Activated CD8-positive, alpha-beta memory T cell treated with anti-CD3 and anti-CD28 coated beads, Interleukin-2, amount 50 U/mL, for 48 hours (primary cell): ENCODE results near the gene KRT35.

ENCODE experiments used
- DNase-seq: peaks from one replicate; pipeline ENCODE4 v3.0.0-alpha.2; 2020

KRT35 gene

DNA sequence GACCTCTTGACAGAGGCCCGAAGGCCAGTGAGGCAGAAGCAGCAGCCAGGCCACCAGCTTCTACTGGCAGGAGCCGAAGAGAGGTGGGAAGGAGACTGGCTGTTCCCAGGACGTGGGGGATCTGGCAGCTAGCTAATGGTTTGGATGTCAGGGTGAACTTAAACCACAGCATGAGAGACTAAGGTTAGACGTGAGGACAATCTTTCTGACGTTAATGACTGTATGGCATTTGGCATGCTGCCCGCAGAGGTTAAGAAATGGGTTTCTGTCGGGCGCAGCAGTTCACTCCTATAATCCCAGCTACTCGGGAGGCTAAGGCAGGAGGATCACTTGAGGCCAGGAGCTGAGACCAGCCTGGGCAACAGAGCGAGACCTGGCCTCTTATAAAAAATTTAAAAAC lies 30.8 kb upstream of the KRT35 start:
- no peak for DNase-seq

DNA sequence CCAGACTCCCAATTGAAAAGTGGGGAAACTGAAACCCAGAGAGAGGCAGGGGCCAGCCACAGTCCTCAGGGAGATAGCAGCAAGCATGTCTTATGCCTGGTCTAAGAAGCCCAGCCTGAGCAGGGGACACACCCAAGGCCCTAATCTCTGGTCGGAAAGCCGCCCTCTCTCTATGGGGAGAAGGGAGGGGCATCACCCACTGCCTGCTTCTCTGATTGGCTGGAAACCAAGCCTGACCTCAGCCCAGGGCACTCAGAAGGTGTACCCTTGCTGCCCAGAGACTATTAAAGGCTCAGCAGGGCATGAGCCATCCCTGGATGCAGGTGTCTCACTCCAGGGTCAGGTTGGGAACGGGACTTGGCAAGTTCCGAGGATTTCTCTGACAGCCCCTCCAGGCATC lies 30.2 kb upstream of the KRT35 start:
- DNase-seq, result no peak

DNA sequence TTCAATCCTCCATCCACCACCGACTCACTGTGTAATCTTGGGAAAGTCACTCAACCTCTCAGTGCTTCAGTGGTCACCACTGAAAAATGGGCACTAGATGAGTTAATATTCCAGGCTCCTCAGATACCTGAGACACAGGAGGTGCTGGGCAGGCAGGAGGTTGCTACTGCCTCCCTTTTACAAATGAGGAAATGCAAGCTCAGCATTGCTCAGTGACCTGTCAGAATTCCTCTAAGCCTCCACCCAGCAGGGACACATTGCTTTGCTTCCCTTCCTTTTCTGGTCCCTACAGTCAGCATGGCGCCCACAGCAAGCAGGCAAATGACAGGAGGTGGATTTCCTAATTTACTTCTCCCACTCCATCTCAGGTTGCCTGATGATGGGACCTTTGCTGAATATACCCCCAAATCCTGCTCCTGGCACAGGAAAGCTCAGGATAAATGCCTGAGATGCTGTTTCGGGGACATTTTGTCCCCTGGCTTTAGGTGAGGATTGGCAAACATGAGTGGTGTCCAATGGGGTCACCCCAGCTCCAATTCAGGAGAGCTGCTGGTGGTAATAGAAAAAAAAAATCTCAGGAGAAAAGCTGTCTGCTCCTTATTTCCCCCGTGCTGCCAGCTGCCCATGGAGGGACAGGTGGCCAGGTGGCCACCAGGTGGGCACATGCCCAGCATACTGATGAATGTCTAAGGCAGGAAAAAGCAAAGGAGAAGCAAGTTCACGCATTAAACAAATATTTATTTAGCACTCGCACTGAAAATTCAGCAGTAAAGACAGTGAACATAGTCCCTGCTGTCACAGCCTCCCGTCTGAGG lies 29.5 kb upstream of the KRT35 start:
- no peak for DNase-seq

DNA sequence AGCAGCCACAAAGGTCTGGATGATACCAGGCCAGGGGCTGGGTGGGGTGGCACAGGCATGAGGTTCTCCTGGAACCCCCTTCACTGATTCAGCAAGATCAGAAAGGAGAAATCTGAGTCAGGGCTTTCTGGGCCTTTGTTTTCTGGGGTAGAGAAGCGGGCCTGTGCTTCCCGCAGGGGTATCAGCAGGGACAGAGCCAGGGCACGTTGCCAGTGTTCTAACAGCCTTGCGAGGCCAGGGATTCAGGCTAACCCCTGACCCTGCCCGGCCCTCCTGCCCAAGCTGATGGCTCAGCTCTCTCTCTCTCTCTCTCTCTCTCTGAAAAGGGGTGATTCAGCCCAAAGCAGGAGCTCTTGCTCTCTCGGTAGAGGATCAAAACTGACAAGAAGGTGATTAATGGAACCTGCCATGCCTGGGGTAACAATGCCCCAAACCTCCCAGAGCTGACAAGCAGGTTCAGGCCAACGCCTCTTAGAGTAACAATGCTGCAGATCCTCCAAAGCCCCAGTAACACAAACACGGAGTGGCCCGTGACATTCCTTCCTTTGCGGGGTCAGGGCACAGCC lies 26.4 kb upstream of the KRT35 start:
- no peak for DNase-seq

DNA sequence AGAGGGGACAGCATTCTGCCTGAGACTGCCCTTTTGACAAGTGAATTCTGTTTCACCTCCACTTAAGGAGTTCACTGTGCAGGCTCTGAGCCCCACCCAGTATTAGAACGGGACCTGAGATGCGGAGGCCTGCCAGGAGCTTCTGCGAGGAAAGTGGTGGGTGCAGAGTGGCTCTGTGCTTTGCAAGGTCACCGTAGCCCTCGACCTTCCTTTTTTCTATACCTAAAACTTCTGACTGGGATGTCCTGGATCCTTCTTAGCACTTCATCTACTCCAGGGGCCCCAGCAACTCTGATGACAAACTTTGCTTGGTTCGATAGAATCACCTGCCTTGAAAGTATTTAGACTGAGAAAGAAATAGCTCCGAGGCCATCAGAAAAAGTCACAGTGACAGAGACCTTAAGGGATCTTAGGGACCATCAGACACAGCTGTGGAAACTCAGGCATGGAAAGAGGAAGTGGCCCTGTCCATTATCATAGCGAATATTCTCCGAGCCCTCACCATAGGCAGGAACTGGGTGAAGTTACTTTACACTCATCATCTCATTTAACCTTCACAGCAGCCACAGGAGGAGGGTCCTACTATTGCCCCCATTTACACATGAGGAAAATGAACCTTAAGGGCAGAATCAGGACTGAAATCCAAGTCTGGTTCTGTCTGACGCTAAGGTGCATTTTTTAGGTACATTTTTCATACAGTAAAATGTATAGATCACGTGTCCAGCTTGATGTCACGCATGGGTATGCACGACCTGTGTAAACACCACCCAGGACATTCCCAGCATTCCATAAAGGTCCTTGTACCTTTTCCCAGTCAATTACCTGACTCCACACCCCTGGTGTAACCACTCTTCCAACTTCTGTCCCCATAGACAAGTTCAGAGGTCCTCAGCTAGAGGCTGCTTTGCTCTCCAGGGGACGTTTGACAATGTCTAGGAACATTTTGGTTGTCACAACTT lies 25.1 kb upstream of the KRT35 start:
- DNase-seq, result no peak

DNA sequence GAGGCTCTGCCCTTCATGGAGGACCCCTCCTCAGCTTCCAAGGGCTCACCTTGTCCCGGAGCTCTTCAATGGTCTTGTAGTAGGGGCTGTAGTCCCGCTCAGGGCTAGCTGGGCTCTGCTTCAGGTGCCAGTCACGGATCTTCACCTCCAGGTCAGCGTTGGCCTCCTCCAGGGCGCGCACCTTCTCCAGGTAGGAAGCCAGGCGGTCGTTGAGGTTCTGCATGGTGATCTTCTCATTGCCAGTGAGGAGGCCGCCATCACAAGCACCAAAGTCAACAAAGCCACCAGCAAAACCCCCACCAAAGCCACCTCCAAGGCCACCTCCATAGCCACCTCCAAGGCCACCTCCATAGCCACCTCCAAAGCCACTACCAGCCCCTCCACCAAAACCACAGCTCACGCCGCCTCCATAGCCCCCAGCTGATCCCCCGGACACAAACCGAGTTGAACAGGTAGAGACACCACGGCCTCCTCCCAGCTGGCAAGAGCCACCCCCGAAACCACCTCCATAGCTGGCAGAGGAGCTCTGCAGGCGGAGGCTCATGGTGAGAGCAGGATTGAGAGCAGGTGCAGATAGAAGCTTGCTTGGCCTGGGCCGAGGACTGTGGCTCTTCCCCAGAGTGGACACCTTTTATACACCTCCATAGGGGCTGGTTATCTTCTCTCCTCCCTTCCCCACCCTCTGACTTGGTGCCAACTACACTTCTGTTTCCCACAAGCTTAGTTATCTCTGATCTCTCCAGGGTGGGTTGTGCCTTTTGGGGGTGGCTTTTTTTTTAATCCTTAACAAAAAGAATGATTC lies 24.3 kb upstream of the KRT35 start, which contains the start of gene KRT13:
Gene KRT13 (minus strand): TSS at position 606 of the 802 bp plus-strand sequence. CDS start 62 bp downstream, at position 544.
- no peak for DNase-seq

DNA sequence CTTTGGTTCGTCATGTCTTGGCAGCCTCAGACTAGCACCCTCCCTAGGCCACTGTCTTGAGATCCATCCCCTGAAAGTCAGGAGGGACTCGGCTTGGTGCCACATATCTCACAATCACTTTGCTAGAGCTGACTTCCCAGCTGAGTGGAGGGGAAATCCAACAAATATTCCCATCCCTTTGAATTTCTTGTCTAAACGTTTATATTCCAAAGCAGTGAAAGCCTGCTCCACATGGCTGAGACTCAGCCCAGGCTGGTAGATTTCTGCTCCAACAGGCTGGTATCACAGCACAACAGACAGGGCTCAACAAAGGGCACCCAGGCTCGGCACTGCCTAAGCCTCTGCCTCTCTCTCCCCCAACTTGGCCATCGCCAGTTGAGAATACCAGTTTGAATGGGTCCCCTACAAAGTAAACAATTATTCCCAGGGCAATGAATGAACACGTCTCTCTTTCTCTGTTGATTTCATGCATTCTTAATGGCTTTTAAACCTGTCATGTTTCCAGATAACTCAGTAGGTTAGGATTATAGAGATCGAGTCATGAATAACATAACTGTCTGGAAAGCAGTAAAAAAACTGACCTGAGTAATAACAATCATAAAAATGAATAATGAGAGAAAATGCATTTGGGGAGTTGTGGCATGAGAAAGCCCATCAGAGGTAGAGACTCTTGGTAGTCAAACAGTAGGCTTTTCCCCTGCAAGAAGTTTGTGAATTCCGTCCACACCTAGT lies 23.5 kb upstream of the KRT35 start:
- no peak for DNase-seq

DNA sequence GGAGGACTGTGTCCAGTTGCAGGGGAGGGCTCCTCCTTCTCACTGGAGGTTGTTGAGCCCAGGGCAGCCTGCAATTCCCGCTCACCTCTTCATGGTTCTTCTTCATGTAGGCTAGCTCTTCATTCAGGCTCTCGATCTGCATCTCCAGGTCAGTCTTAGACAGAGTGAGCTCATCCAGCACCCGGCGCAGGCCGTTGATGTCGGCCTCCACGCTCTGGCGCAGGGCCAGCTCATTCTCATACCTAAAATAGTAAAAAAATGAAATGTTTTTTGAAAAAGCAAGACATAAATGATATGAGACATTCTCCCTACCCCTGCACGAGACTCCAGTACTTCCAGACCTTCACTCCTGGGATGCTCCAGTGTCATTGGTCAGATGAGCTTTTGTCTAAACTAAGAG lies 22.3 kb upstream of the KRT35 start:
- DNase-seq, result no peak

DNA sequence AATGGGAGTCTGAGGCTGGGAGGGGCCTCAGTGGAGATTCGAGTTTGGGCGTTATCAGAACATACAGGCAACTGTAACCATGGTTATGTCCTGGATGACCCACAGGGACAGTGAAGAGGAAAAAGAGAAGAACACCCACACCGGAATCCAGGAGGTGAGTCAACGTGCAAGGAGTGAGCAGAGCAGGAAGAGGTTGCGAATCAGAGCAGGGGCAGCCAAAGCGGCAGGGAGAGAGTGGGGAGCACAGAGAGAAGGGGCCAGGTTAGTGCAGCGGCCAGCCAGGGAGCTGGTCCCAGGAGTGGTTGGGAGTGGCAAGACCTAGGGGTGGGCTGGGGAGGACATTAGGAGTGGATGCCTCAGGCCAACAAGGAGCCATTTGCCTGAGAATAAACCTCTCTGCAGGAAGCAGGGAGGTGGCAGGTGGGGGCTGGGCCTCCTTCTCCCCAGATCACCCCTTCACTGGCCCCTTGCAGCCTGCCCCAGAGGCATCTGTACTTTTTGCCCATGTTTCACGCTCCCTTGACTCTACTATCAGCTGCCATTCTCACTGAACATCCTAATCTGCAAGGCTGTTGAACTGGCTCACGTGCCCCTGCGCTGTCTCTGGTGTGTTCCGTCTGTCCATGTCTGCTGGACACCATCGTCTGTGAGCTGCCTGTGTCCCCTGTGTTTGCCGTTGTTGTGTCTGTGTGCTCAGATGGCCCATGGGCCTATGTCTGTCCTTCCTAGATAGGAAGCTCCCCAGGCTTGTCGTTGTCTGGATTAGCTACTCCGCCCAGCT lies 19.4 kb upstream of the KRT35 start:
- no peak for DNase-seq

DNA sequence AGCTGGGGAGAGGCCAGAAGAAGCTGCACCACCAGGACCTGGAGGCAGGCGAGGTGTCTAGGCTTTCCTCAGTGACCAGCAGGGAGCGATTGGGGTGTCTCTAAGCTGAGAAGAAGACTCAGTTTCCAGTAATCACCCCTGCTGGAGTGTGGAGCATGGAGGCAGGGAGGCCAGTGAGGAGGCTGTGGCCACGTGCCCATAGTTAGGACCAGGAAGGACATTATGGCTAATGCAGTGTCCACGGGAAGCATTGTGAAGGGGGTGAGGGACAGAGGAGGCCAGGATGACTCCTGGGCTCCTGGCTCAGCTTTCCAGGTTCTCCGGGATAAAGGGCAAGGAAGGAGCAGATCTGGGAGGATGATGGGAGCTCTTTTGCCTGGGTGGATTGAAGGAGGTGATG lies 18.8 kb upstream of the KRT35 start:
- DNase-seq, result no peak

DNA sequence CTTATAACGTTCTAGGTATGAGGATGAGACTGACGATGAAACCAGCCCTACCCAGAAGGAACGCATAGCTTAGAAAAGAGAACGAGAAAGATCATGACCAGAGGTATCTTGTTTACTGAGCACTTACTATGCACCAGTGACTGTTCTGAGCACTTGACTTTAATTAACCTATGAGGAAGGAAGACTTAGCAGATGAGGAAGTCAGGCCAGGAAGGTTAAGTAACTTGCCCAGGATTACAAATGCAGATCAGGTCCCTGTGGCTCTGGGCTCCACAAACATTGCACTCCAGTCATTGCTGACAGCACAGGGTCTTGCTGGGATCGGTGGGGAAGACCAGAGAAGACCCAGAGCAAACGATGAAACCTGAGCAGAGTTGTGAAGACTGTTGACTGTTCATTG lies 17.3 kb upstream of the KRT35 start:
- no peak for DNase-seq

DNA sequence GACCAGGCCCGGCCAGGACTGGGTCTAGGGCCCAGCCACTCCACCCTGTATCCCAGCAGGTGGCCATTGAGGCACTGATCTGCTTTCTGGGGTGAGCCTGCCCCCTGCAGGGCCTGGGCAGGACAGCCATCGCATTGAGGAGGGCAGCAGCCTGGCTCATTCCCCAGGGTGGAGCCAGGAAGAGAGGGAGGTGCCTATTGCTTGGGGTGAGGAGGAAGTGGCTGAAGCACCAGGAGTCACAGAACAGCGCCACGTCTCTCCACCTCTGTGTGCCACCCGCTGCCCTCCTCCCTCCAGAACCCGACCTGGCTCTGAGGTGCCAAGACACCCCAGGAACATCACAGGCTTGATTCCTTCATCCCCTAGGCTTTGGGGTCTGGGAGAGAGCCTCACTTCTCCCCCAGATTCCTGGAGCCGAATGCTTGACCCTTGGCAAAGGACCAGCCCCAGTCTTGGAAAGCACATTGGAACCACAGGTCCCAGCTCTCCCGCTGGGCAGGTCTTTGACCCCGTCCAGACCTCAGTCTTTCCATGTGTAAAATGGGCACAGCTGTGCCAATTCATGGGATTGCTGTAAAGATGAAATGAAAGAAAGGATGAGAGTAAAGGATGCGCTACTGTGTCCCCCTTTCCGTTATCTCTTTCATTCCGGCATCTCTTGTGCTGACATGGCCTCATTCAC lies 16.0 kb upstream of the KRT35 start:
- DNase-seq, result peak; percentile 80

DNA sequence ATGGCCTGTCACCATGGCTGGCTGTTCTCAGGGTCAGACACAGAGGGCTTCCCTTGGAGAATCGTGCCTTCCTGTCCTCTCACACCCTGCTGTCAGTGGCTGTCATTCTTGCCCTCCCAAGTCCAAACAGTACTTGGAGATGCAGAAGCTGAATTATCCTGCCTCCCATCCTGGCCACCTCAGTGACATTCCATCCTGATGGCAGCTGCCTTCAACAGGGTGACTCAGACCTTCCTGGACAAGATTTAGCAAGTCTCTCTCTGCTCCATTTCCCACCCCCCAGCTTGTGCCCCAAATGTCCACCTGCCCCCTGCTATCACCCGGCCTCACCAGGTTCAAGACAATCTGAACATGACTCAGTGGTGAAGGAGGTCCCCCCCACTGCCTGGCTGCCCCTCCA lies 13.6 kb upstream of the KRT35 start:
- DNase-seq, result no peak

DNA sequence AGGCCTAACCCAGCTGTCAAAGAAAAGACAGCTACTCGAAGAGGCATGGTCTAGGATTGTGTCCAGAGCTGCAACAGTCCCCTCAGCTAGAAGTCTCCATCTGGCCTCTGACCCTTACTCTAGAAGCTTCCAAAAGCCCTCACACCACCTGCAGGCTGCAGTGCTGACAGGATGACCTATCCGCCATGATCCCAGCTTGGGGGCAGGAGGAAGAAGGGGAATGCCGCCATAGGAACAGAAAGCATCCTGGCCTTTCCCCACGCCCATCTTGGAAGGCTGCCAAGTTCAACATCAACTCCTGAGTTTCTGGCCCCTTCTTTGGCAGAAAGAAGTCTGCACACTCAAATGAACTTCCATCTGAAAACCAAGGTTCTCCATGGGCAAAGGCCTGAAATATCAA lies 11.8 kb upstream of the KRT35 start:
- DNase-seq, result no peak

DNA sequence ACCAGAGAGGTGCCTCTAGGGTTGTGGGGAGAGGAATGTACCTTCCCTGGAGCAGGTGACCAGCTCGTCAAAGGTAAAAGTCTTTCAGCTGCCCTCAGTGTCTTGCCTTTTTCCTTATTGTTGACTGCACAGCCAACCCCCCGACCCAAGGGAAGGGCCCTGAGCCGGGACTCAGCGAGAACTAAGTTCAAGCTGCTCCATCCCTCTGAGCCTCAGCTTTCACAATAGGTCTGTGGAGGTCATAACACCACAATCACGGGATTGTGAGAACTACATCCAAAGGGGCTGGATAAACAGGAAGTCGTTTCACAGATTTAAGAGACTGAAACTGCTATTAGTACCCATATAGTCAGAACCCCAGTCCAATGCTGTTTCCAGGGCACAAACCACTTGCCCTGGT lies 11.4 kb upstream of the KRT35 start:
- DNase-seq, result no peak

DNA sequence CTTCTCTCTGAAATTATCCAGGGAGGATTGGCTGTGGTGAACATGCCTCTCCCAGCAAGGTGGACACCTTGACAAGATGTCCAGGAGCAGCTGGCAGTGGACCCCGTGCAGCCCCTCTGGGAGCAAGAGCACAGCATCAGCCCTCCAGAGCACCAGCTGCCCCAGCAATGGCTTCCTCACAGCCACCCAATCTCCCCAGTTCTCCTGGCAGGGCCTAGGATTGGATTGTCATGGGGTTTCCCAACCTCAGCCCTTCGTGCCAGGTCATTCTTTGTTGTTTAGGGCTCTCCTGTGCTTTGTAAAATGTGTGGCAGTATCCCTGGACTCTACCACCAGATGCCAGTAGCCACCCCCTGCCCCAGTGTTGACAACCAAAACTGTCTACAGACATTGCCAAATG lies 10.5 kb upstream of the KRT35 start:
- no peak for DNase-seq

DNA sequence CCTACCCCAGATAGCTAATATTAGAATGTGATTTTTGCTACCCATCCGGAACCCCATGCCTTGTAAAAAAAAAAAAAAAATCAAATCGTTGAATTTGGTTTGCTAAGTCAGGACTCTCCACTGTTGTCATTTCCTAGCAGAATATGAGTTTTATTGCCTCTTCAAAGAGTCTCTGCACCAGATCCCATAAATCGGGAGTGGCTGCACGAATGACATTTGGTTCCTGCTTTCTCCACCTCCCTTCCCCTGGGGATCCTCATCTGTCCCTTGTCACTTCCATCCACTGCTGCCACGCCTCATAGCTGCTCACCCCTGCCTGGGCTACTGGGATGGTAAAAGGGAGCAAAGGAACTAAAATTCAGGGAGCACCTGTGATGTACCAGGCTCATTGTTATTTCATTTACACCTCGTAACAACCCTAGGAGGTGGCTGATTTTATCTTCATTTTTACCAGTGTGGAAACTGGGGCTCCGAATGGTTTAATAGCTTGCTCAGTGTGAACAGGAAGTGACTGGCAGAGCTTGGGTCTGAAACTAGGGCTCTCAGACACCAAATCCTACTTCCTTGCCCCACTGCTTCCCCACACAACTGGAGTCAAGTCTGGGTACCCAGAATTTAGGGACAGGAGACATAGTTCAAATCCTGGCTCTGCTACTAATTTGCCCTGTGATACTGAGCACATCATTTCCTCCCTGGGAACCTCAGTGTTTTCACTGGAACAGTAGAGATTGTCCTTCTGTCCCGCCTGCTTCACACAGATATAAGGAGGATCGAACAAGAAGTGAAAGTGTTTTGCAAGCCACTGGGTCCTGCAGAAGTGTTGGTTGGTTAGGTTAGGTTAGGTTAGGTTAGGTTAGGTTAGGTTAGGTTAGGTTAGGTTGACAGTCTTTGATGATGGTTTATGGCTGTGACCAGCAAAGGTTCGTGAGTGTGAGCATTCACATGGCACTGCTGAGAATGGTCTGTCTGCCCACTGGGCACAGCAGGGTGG lies 9.3 kb upstream of the KRT35 start:
- no peak for DNase-seq

DNA sequence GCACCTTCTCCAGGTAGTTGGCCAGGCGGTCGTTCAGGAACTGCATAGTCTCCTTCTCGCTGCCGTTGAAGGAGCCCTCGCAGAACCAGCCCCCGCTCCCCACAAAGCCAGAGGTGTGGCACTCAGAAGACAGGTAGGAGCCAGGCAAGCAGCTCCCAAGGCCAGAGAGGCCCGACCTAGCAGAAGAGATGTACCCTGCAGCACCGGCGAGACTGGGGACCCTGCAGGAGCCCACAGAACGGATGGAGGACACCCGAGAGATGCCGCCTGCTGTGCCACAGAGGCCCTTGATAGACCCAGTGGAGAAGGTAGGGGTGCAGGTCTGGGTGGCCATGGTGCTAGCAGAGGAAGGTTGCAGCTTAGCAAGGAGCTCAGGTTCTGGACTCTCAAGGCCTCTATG lies 8.6 kb upstream of the KRT35 start, which contains the start of gene KRT36:
Gene KRT36 (minus strand): TSS at position 380 of the 400 bp plus-strand sequence. CDS start 46 bp downstream, at position 334.
- no peak for DNase-seq
